ENCODE results near the gene GLRX3. TPM values are rescaled to one million over a fixed set of nuclear protein-coding genes. Genes with fewer than 3 reads are reported as not detected.
"Not testable (repeated sequence)": the region's sequence is repeated elsewhere in the genome, so short reads cannot be mapped to it uniquely, and the experiment has no call there.

Gene GLRX3
- total RNA-seq, 3 donors from 2014 or later: 36.1 to 63.4 (median 43.5) TPM

DNA sequence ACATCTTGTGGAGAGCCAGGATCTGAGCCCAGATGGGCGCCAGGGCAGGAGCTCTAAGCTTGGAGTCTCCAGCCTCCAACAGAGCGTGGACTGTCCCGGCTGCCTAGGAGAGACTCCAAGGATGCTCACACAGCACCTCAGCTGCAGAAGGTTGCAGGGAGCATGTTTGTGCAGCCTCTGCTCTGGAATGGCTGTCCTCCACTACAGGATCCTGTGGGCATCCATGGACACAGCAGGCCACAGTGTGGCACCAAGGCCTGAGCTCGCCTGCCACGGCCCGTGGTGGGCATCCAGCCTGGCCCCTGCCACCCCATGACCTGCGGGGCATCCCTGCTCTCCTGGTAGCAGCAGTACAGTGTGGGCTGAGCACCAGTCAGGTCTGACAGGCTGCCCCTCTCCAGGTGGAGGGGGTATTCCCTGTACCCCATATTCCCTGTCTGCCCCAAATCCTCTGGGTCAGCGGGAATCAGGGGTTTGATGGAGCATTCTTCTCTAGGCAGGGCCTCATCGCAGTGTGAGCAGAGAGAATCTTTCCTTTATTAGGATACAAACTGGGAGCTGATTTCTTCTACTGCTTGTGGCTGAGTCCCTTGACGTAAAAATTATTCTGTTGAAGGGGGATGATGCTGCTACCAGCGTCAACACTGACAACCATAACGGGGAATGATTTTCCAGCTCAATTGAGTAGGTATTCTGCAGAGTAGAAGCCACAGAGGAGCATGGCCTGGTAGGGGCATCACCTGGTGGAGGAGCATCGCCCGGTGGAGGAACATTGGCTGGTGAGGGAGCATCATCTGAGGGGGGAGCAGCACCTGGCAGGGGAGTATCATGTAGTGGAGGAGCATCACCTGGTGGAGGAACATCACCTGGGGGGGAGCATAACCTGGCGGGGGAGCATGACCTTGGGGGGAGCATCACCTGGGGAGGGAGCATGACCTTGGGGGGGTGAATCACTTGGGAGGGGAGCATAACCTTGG lies 60.6 kb downstream of the GLRX3 start:
- Histone ChIP-seq H3K27ac (no peak overlapping the region), H3K27me3 (peaks cover 0 to 20% of the 10 kb centered on the region in 2 donors), H3K9me3 (no peaks in the 10 kb centered on the region), H3K4me1 (no peaks in the 10 kb centered on the region), H3K4me3 (no peak overlapping the region), H3K36me3 (no peaks in the 10 kb centered on the region)
- TF ChIP-seq POLR2AphosphoS5 (IDR thresholded peaks at IDR 0.05) (no peak), POLR2A (IDR thresholded peaks at IDR 0.05) (no peak)
- intact Hi-C loops (cut with DNase I; ENCODE audit: low total_unique reads): no loop called here
- no peak for DNase-seq (ENCODE audit: low spot score in 2 of 2)

DNA sequence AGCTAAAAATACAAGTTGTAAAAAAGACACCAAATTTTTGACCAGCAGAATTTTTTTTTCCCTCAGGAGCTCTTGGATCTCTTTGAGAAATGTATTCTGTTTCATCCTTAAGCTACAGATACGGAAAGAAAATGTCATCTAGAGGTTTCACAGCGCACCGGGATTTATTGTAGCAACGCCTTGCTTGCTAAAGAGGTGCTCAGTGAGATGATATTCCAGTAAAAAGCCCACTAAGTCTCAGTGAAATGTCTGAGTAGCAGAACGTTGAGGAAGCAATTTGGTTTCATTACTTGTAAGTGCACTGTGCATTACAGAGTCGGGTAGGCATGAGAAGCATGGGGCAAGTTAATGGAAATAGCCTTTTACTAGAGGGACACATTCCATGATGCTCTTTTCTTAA lies 62.5 kb downstream of the GLRX3 start:
- intact Hi-C loops (cut with DNase I; ENCODE audit: low total_unique reads): no loop called here
- Histone ChIP-seq H3K27ac (no peak overlapping the region), H3K27me3 (peaks cover 0 to 23% of the 10 kb centered on the region in 2 donors), H3K9me3 (no peaks in the 10 kb centered on the region), H3K4me1 (no peaks in the 10 kb centered on the region), H3K36me3 (no peaks in the 10 kb centered on the region), H3K4me3 (no peak overlapping the region)
- TF ChIP-seq, protein P1, sequence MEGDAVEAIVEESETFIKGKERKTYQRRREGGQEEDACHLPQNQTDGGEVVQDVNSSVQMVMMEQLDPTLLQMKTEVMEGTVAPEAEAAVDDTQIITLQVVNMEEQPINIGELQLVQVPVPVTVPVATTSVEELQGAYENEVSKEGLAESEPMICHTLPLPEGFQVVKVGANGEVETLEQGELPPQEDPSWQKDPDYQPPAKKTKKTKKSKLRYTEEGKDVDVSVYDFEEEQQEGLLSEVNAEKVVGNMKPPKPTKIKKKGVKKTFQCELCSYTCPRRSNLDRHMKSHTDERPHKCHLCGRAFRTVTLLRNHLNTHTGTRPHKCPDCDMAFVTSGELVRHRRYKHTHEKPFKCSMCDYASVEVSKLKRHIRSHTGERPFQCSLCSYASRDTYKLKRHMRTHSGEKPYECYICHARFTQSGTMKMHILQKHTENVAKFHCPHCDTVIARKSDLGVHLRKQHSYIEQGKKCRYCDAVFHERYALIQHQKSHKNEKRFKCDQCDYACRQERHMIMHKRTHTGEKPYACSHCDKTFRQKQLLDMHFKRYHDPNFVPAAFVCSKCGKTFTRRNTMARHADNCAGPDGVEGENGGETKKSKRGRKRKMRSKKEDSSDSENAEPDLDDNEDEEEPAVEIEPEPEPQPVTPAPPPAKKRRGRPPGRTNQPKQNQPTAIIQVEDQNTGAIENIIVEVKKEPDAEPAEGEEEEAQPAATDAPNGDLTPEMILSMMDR (IDR thresholded peaks at IDR 0.05): no peak
- no peak for TF ChIP-seq POLR2A (IDR thresholded peaks at IDR 0.05)
- no peak for TF ChIP-seq POLR2AphosphoS5 (IDR thresholded peaks at IDR 0.05)
- no peak for DNase-seq (ENCODE audit: low spot score in 2 of 2)

DNA sequence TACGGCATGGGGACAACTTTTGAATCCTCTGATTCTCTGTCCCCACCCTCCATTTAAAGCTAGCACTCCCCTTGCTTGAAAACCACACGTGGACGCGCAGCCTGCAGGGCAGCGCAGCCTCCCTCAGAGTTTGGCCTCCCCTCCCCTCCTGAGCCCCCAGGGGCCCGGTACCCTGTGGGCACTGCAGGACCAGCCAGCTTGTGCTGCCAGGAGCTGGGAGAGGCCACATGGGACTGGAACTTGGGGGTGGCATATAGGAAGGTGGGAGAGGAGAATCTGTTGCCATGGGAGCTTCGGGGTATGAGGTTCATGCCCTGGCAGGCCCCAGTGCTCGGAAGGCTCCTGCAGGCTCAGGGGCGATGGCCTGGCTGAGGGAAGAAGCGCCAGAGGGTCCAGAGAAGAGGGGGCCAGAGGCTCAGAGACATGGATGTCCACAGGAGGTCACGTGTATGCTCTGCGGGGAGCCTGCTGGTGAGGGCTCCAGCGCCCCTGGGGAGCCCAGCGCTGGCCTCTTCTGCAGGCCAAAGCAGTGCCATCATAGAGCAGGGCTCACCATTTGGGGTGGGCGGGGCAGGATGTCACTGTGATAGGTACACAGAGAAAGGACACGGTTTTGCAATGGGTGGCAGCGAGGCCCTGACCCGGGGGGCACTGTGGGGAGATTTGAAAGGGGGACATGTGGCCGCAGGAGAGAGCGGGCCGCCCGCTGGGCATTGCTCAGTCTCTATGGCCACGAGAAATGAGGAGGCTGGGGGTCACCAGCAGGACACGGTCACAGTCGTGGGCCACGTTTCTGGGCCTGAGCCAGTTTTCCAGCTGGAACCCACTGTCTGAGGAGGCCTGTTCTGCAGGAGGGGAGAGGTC lies 64.2 kb downstream of the GLRX3 start:
- Histone ChIP-seq H3K36me3 (no peaks in the 10 kb centered on the region), H3K27ac (no peak overlapping the region), H3K27me3 (peaks cover 0 to 23% of the 10 kb centered on the region in 2 donors), H3K4me3 (no peak overlapping the region), H3K9me3 (no peaks in the 10 kb centered on the region), H3K4me1 (no peaks in the 10 kb centered on the region)
- intact Hi-C loops (cut with DNase I; ENCODE audit: low total_unique reads): no loop called here
- no peak for DNase-seq (ENCODE audit: low spot score in 2 of 2)
- TF ChIP-seq, protein P1 (IDR thresholded peaks at IDR 0.05): no peak
- TF ChIP-seq POLR2A (IDR thresholded peaks at IDR 0.05): no peak

DNA sequence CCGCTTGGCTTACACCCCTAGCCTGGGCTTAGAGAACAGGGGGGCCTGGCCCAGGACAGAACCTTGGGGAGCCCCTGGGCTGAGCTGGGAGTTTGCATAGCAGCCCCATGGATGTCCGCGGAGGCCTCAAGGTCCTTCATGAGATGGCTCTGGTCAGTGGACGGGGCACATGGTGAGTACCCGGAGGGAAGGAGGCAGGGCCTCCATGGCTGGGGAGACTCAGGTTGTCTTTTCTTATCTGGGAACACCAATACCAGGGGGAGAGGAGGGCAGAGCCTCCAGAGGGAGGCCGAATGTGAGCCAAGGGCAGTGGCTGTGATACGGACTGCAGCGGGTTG lies 64.8 kb downstream of the GLRX3 start:
- intact Hi-C loops (cut with DNase I; ENCODE audit: low total_unique reads): no loop called here
- TF ChIP-seq, protein P1 (IDR thresholded peaks at IDR 0.05): no peak
- TF ChIP-seq POLR2A (IDR thresholded peaks at IDR 0.05) (no peak), POLR2AphosphoS5 (IDR thresholded peaks at IDR 0.05) (no peak)

DNA sequence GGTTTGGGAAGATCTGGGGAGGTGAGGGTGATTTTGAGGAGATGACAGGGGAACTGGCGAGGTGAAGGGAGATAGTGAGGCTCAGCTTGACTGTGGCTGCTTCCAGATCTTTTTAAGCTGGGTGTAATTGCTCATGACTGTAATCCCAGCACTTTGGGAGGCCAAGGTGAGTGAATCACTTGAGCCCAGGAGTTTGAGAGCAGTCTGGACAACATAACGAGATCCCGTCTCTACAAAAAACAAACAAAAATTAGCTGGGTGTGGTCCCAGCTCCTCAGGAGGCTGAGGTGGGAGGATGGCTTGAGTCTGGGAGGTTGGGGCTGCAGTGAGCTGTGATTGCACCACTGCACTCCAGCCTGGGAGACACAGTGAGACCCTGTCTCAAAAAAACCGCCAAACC lies 66.0 kb downstream of the GLRX3 start:
- DNase-seq (ENCODE audit: low spot score in 2 of 2); H3K4me1 ChIP-seq; H3K9me3 ChIP-seq; H3K4me3 ChIP-seq; H3K36me3 ChIP-seq; intact Hi-C loops (cut with DNase I; ENCODE audit: low total_unique reads); H3K27ac ChIP-seq: not testable (repeated sequence)
- H3K27me3 ChIP-seq: peaks cover 0 to 23% of the 10 kb centered on the region in 2 donors

More for the DNA sequence above, 64.8 kb downstream of the GLRX3 start:
- Histone ChIP-seq H3K4me3 (no peak overlapping the region), H3K36me3 (no peaks in the 10 kb centered on the region), H3K4me1 (no peaks in the 10 kb centered on the region), H3K9me3 (no peaks in the 10 kb centered on the region), H3K27me3 (peaks cover 0 to 23% of the 10 kb centered on the region in 2 donors), H3K27ac (no peak overlapping the region)
- DNase-seq (ENCODE audit: low spot score in 2 of 2): no peak
